Anterior cingulate cortex (tissue), 58 donors: ENCODE measurements around the gene WDR45B.
"Not testable (repeated sequence)": the region's sequence is repeated elsewhere in the genome, so short reads cannot be mapped to it uniquely, and the experiment has no call there.

Experiments used
- DNase-seq, 58 donors: peaks; one replicate each; lab custom pipeline; 2025; lab: John Stamatoyannopoulos, UW

The WDR45B gene

GRCh38 chr17:82659886-82660285 is 11.6 kb upstream of the WDR45B start:
- no peak for DNase-seq

GRCh38 chr17:82658796-82659452 is 10.7 kb upstream of the WDR45B start:
- DNase-seq: no peak

GRCh38 chr17:82658331-82658730 is 10.1 kb upstream of the WDR45B start:
- DNase-seq: no peak

- DNase-seq: no peak
Measured at GRCh38 chr17:82657926-82658325, 9.7 kb upstream of the WDR45B start.

GRCh38 chr17:82656266-82656665 is 8.0 kb upstream of the WDR45B start:
- DNase-seq: no peak

GRCh38 chr17:82655523-82655922 is 7.3 kb upstream of the WDR45B start:
- DNase-seq: no peak

- DNase-seq: no peak
Measured at GRCh38 chr17:82655038-82655479, 6.8 kb upstream of the WDR45B start.

- not testable (repeated sequence) for DNase-seq
Measured at GRCh38 chr17:82654611-82655010, 6.4 kb upstream of the WDR45B start.

GRCh38 chr17:82653651-82654528 is 5.6 kb upstream of the WDR45B start:
- no peak for DNase-seq

GRCh38 chr17:82650723-82651122 is 2.5 kb upstream of the WDR45B start:
- no peak for DNase-seq

GRCh38 chr17:82649501-82650261 is 1.4 kb upstream of the WDR45B start:
- DNase-seq: no peak

GRCh38 chr17:82648742-82649331 is 593 bp upstream of the WDR45B start:
- DNase-seq: peak in 15 of 58 donors; percentile 45 to 84 (median 66)

- DNase-seq: no peak
Measured at GRCh38 chr17:82647593-82648164, 565 bp downstream of the WDR45B start.

- no peak for DNase-seq
Measured at GRCh38 chr17:82645516-82645915, 2.7 kb downstream of the WDR45B start.

GRCh38 chr17:82644148-82644547 is 4.1 kb downstream of the WDR45B start:
- no peak for DNase-seq

- DNase-seq: no peak
Measured at GRCh38 chr17:82642022-82642421, 6.2 kb downstream of the WDR45B start.

GRCh38 chr17:82640036-82640435 is 8.2 kb downstream of the WDR45B start:
- DNase-seq: no peak

GRCh38 chr17:82639628-82640027 is 8.6 kb downstream of the WDR45B start:
- no peak for DNase-seq

- DNase-seq: no peak
Measured at GRCh38 chr17:82638183-82638773, 10.0 kb downstream of the WDR45B start.
